GM19372 (cell line): ENCODE measurements around the gene ATAD5.
"Not testable (repeated sequence)": the region's sequence is repeated elsewhere in the genome, so short reads cannot be mapped to it uniquely, and the experiment has no call there.

Experiments
- ATAC-seq: cut with Tn5 transposase; IDR thresholded peaks from one replicate; pipeline ENCODE4 v1.9.1; 2021; ENCODE audit warnings: mild to moderate bottlenecking, low read depth, moderate library complexity; ENCODE audit not compliant: unreplicated experiment

ATAD5 gene

GRCh38 chr17:30821871-30822723, 9.7 kb upstream of the ATAD5 start:
- ATAC-seq = no peak

GRCh38 chr17:30822919-30823318, 8.8 kb upstream of the ATAD5 start:
- ATAC-seq = not testable (repeated sequence)

- ATAC-seq = no peak
These were observed 8.3 kb upstream of the ATAD5 start for GRCh38 chr17:30823421-30823820.

- no peak for ATAC-seq
These were observed 7.8 kb upstream of the ATAD5 start for GRCh38 chr17:30824002-30824355.

GRCh38 chr17:30824356-30825145, 7.2 kb upstream of the ATAD5 start, which contains the start of gene CRLF3:
Gene CRLF3 (minus strand): TSS chr17:30824692. CDS start chr17:30824651, 41 bp downstream.
- ATAC-seq = peak; percentile 96

- ATAC-seq = no peak
These were observed 4.7 kb upstream of the ATAD5 start for GRCh38 chr17:30827082-30827481.

- ATAC-seq = no peak
These were observed 2.7 kb upstream of the ATAD5 start for GRCh38 chr17:30829022-30829421.

- ATAC-seq = no peak
These were observed 509 bp upstream of the ATAD5 start for GRCh38 chr17:30831257-30831656.

- ATAC-seq = no peak
These were observed 815 bp downstream of the ATAD5 start for GRCh38 chr17:30832438-30833124.

GRCh38 chr17:30838202-30838807, 6.5 kb downstream of the ATAD5 start:
- ATAC-seq = no peak

- no peak for ATAC-seq
These were observed 9.0 kb downstream of the ATAD5 start for GRCh38 chr17:30840771-30841170.

GRCh38 chr17:30848021-30848420, 16.3 kb downstream of the ATAD5 start:
- no peak for ATAC-seq

- ATAC-seq = no peak
These were observed 22.4 kb downstream of the ATAD5 start for GRCh38 chr17:30854146-30854545.

- ATAC-seq = no peak
These were observed 26.9 kb downstream of the ATAD5 start for GRCh38 chr17:30858556-30859250.

GRCh38 chr17:30864636-30865035, 32.9 kb downstream of the ATAD5 start:
- no peak for ATAC-seq

- ATAC-seq = no peak
These were observed 37.2 kb downstream of the ATAD5 start for GRCh38 chr17:30869005-30869404.

- ATAC-seq = no peak
These were observed 54.4 kb downstream of the ATAD5 start for GRCh38 chr17:30886187-30886586.

- ATAC-seq = no peak
These were observed 62.5 kb downstream of the ATAD5 start for GRCh38 chr17:30894236-30894635.

GRCh38 chr17:30897311-30897710, 65.5 kb downstream of the ATAD5 start:
- no peak for ATAC-seq

GRCh38 chr17:30905742-30906100, 74.0 kb downstream of the ATAD5 start:
- peak; percentile 22 for ATAC-seq
